Germinal center (tissue), 1 donor: ENCODE data around the gene KLK2.
"Not testable (repeated sequence)": the region's sequence is repeated elsewhere in the genome, so short reads cannot be mapped to it uniquely, and the experiment has no call there.

Experiments
- DNase-seq: peaks from one replicate; pipeline ENCODE4 v3.0.0; 2012; ENCODE audit warnings: mixed read lengths, low spot score

KLK2 gene

DNA sequence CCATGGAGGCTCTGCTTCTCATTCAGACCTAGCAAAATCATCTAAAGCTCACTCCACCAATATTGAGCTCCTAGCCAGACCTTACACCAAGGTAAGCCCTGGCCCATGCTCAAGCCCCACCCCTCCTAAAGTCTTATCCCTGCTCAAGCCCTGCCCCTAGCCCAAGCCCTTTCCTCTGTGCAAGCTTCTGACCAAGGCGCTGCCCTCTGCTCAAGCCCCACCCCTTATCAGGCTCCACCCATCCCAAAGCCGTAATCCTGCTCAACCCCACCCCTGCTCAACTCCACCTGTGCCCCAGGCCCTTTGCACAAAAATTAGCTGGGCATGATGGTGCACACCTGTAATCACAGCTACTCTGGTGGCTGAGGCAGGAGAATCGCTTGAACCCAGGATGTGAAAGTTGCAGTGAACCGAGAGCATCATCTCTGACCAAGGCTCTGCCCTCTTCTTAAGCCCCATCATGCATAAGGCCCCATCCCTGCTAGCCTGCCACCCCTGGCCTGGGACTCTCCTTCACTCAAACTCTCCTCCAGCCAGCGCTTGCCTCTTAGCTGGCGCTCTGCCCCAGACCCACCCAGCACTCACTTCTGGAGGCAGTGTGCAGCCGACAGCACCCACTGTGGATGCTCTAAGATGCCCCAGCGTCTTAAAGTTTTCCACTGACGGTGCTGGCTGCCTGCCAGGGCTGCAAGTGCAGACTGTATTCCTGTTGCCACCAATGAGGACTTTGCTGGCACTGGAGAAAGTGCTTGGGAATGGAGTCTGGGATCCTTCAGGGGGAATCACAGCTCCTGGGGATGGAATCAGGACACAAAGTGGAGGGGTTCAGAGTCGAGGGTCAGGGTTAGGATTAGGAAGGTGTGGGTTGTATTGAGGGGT, 21.5 kb downstream of the KLK2 start:
- DNase-seq: no peak

- DNase-seq: not testable (repeated sequence)
These were observed 22.9 kb downstream of the KLK2 start for GRCh38 chr19:50896089-50896590.

GRCh38 chr19:50896591-50897190, 23.5 kb downstream of the KLK2 start:
- peak; percentile 60 for DNase-seq

- DNase-seq: no peak
These were observed 24.0 kb downstream of the KLK2 start for GRCh38 chr19:50897191-50897607.

DNA sequence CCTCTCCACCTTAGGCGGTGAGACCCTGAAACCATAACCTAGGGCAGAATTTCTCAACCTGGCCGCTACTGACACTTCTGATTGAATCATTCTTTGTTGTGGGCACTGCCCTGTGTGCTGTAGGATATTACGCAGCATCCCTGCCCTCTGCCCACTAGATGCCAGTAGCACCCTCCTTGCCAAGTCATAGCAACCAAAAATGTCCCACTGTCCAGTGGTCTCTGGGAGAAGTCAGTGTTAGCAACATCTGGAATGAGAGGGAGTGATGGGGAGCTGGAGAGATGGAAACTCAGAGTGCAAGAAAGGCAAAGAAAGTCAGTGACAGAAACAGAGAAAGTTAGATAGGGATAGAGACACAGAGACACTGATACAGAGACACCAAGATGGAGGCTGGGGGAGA, 24.4 kb downstream of the KLK2 start:
- DNase-seq: no peak

DNA sequence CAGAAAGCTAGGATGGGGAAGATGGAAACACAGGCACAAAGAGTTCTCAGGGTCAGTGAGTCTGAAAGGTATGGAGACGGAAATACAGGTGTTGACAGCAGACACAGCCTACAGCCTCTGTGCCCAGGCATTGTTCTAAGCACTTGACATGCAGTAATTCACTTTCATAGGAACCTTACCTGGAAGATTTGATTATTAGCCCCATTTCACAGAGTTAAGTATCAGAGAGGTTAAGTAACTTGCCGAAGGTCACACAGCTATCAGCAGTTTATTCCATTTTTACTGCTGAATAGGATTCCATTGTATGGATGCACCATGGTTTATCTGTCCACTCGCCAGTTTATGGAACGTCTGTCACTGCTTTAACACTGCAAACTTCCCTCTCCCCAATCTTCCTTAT, 24.8 kb downstream of the KLK2 start:
- no peak for DNase-seq

DNA sequence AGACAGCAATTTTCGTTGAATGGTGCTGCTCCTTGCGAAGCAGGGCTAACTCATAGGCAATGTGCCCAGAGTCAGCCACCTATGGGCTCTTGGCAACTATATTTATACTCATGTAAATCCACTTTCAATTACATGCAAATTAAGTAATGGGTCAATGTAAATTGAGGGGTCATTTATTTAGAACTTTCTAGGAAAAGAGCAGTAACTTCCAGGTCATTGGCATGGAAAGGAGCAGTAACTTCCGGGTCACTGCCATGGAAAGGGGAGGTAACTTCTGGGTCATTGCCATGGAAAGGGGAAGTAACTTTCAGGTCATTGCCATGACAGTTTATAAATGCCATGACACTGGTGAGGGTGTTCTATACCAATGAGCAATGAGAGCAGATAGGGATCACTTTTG, 26.3 kb downstream of the KLK2 start:
- no peak for DNase-seq

DNA sequence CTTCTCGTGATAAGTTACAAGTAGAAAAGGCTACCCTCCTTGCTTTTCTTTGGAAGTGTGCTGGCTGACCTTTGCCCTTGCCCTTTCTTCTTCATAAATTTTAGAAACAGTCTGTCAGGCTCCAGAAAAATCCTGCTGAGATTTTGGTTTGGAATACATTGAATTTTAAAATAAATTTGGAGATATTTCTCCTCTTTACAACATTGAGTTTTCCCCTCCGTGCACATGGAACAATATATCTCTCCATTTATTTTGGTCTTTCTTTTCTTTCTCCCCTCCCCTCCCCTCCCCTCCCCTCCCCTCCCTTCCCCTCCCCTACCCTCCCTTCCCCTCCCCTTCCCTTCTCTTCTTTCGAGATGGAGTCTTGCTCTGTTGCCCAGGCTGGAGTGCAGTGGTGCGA, 29.4 kb downstream of the KLK2 start:
- DNase-seq: no peak

DNA sequence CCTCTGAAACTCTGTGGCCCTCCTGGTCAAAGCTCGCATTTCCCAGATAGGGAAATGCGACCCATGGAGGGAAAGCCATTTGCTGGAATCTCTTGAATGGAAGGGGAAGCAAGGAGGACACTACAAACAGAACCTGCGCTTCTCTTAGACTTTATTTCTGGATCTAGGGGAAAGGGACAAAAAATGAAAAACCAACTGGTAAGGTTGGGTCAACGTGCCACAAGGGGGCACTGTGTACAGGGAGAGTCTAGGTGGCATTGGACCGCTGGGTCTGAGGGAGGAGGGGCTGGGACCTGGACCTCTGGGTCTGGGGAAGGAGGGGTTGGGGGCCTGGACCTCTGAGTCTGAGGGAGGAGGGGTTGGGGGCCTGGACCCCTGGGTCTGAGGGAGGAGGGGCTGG, 33.0 kb downstream of the KLK2 start:
- peak; percentile 49 for DNase-seq

- no peak for DNase-seq
These were observed 35.1 kb downstream of the KLK2 start for GRCh38 chr19:50908336-50908735.

GRCh38 chr19:50909240-50910070, 36.2 kb downstream of the KLK2 start:
- DNase-seq: peak; percentile 82

- no peak for DNase-seq
These were observed 37.5 kb downstream of the KLK2 start for GRCh38 chr19:50910722-50911121.

GRCh38 chr19:50911206-50912101, 38.2 kb downstream of the KLK2 start, which contains the start of gene KLK4:
TSS of gene KLK4 (minus strand) at chr19:50911395. CDS start at chr19:50910738, 657 bp downstream.
- no peak for DNase-seq

GRCh38 chr19:50912102-50912599, 38.9 kb downstream of the KLK2 start:
- DNase-seq: no peak

DNA sequence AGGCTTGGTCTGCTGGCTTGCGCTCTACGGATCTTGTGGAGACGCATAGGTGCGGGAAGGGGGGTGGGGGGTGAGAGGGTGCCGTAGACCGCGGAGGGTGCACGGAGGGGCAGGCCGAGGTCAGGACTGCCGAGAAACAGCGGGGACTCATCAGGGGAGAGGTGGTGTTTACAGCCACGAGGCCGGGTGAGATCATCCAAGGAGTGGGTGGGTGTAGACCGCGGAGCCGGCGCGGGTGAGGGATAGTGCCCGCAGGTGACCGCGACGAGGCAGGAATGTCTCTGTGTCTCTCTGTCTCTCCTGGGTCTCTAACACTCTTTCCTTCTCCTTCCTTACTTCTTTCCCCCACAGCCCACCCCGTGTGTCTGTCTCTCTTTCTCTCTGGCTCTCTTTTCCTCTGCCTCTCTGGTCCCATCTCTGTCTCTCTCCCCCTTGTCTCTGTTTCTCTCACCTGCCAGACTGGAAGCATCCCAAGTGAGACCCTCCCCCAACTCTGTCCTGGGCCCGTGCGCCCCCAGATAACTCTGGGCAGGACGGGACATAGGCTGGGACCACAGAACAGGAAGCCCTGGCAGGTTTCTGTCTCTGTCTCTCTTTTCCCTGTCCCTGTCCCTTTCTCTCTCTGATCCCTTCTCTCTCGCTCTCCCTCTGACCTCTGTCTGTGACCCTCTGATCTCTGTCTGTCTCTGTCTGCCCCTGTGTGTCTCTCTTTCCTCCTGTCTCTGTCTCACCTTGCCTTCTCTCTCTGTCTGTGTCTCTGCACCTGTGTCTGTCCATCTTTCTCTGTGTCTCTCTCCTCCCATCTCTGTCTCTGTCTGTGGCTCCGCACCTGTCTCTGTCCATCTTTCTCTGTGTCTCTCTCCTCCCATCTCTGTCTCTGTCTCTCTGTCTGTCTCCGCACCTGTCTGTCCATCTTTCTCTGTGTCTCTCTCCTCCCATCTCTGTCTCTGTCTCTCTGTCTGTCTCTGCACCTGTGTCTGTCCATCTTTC, 39.8 kb downstream of the KLK2 start:
- no peak for DNase-seq

GRCh38 chr19:50916069-50916468, 42.8 kb downstream of the KLK2 start:
- no peak for DNase-seq

- no peak for DNase-seq
These were observed 48.4 kb downstream of the KLK2 start for GRCh38 chr19:50921426-50922316.

DNA sequence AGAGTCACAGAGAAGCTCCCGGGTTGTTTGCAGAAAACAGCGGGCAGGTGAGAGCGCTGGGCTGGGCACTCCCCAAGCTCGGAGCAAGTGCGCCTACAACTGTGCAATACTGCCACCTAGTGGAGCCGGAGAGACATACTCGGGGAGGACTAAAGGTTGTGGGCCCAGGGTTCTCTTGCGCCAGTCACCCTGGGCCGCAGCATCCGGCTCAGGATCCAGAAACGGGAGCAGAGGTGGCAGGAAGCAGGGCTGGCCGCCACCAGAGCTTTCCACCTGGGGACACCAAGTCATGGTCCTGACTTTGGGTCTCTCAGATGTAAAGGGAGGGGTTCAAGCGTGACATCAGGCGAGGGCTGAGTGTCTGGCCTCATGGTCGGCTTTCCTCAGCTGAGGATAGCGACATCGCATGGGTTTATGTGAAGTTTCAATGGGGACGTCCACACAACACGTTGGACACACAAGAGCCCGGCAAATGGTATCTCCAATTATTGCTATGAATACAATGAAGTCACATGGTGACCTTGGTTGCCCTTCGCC, 49.1 kb downstream of the KLK2 start:
- DNase-seq: peak; percentile 84

DNA sequence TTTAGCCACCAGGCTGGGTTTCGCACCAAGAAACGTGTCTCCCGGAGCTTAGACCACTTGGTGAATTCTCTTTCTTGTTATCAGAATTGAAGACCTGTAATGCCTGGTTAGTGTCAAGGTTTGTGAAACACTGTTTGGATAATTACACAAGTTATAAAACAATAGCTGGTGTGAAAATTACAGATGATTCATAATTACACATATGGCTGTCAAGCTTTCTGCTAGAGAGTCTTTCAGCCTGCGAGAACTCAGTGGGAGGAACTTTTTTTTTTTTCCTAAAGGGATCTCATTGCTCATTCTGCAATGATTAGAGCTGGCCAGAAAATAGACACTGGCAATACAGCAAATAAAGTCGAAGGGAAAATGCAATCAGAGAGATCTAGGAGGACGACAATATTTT, 51.3 kb downstream of the KLK2 start:
- DNase-seq: no peak
